ENCODE measurements around the gene NRCAM.

GRCh38 chr7:108464743-108465142, 8.5 kb upstream of the NRCAM start:
- TF ChIP-seq CTCF (IDR thresholded peaks at IDR 0.05), result no peak
- no peak for TF ChIP-seq POLR2A (IDR thresholded peaks at IDR 0.05)
